Stimulated activated CD4-positive, alpha-beta T cell treated with anti-CD3 and anti-CD28 coated beads, Interleukin-1b, Interleukin-23, amount 100 ng/mL, for 24 hours (primary cell): Measurements from ENCODE around the gene CTRL.

Experiments used
- DNase-seq, 4 experiments: peaks; one replicate each; pipeline ENCODE4 v3.0.0-alpha.2; 2020; ENCODE audit warnings: low read depth in 4 of 4, low spot score in 1 of 4

The CTRL gene

DNA sequence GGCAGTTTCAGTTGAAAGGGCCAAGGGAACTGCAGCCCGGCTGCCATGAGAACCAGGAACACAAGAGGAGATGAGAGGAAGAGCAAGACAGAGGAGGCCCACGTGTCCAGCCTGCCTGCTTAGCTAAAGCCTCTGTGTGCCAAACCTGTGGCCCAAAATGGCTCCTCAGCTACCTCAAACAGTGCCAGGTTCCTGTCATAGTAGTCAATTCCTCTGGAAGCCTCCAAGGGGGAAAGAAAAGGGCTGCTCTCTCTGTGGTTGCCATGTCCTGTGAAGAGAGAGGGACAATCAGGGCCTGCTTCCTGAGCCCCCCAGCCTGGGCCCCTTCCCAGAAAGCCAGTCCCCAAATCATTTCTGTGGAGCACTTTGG is 31.6 kb upstream of the CTRL start:
- no peak for DNase-seq

DNA sequence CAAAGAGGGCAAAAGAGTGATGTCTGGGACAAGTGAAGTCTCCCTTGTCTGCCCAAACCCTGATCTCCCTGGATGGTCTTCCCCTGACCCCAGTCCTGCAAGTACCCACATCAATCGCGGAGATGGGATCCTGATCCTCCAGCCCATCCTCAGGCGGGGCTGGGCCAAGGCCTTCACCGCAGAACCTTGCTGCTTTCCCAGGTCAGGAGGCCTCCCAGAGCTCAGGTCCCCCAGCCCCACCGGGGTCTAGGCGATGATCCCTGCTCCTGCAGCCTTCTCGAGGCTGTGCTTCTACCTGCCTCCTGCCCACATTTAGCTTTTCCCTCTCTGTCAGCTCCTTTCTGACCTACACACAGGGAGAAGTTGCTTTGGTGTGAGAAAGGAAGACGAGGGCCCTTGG is 30.5 kb upstream of the CTRL start:
- DNase-seq, result no peak

DNA sequence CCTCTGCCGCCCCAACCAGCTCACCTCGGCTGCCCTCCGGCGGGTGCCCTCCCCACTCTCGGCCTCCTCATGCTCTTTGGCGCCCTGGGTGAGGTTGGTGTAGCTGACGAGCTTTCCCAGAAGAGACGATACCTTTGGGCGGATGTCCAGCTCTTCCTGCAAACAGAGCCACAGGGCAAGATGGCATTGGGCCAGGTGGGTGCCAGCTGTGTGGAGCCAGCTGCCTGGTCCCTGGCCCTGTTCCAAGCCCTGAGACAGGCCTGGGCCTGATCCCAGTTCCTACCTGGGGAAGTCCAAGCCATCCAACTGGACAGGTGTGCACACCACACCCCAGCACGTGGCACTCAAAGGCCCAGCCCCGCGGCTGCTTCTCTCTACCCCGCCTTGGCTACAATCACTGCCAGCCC is 29.9 kb upstream of the CTRL start:
- DNase-seq, result no peak

DNA sequence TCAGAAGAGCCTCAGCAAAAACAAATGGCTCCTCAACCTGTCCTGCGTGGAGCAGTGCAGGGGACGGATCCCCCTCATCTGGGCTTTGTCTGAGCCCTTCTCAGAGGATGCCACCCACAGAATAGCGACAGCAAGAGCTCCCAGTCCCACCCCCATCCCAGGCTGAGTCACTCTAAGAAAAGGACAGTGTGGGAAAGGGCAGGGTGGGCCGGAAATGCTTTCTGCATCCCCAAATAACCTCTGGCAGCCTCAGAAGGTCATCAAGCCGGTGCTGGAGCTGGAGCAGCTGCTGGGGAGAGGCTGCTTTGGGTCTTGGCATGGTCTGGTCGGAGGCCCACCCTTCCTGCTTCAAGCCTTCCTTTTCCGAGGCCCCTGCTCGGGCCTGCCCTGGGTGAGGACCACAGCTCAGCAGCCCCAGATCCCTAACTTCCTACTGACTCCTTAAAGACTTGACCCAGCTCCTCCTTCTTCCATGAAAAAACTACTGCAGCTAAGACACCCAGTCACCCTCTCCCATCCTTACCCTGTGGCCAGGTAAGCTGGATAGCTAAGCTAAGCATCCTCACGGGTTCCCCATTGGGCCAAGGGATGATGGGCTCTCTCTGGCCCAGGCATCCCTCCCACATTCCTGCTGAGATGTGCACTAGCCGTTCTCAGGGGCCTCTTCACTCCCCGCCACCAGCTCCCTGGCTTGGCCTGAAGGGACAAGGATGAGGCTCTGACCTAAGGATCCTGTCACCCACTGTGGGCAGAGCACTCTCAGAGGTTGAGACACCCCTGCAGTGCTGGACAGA is 28.1 kb upstream of the CTRL start:
- no peak for DNase-seq

DNA sequence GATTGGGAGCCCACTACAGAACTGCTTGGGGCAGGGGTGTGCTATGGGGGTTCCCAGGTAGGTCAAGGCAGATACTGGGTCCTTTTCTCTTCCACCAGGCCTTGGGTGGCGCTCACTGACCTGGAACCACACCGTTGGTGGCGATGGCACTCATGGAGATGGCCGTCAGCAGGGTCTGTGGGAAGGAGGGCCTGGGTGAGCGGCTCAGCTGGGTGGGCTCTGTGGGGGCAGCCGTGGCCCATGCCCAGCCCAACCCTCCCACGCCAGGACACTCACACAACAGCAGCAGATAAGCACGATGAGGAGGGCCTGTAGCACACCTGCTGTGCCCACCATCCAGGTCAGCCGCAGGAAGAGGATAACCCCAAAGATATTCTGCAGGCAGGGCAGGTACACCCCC is 26.0 kb upstream of the CTRL start:
- DNase-seq, result no peak

DNA sequence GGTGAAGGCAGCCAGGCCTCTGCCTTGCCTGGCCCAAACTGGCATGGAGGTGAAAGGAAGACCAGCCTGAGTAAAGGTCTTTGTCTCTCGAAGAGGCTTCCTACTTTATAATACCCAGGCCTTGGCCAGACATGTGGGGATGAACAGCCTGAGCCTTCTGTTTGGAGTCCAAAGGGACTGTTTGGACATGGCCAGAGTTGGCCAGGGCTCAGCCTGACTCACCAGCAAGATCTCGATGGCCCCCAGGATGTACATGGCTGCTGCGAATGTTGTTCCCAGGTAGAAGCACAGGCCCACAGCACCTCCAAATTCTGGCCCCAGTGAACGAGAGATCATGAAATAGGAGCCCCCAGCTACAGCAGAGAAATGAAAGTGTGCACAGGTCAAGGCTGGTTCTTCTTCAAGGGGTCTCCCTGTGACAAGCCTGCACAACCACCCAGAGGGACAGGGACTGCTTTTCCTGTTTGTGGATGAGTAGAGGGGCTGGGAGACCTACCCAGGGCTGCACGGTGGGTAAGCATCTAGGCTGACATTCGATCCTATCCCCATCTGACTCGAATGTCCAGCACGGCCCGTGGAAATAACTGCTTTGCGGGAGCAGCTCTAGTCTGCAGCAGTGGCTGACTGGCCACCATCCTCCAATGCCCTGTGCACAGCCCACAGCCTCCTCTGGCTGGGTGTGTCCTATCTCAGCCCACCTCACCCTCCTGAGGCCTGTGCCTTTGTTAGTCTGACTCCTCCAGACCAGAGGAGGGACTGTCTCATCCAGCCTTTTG is 22.9 kb upstream of the CTRL start:
- DNase-seq, result no peak

DNA sequence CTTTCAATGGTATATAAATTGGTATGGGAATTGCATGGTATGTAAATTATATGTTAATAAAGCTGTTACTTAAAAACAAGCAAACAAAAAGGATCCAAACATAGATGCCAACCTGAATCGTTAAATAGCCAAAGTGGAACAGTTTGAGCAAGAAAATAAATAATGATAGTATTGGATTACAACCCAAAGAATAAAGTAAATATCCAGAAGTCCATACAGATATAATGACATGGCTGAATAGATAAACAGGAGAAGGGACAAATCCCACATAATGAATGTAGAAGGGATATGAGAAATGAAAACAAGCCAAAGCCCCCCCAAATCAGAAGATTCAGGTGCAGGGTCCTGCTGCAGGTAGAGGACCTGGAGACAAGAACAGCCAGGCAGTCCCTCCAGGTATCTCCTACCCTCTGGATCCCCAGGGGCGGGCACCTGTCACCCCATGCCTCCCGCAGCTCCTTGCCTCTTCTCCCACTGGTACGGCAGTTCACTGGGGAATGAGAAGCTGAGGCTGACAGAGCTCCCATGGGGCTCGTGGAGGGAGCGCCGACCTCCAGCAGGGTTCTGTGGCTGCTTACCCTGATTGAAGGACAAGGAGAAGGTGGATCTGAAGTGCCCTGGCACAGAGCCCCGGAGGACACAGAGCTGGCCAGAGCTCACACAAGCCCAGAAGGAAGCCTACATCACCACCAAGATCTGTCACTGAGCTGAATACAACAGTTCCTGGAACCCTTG is 22.1 kb upstream of the CTRL start:
- no peak for DNase-seq

DNA sequence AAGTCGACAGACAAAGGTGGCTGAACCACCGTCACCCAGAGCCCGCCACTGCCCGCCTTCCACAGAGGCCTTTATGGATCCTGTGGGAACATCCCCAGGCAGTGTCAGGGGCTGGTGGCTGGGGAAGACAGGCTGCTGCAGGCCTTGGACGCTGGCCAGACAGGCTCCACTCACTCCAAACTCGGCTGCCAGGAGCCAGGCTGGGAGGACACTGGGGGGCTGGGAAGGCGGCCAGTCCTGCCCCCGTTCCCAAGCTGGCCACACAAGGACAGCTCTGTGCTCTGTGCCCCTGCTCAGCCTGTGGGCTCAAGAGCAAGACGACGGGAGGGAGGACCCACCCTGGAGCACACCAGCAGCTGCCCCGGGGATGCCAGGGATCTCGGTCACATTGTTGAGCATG is 19.8 kb upstream of the CTRL start:
- no peak for DNase-seq

DNA sequence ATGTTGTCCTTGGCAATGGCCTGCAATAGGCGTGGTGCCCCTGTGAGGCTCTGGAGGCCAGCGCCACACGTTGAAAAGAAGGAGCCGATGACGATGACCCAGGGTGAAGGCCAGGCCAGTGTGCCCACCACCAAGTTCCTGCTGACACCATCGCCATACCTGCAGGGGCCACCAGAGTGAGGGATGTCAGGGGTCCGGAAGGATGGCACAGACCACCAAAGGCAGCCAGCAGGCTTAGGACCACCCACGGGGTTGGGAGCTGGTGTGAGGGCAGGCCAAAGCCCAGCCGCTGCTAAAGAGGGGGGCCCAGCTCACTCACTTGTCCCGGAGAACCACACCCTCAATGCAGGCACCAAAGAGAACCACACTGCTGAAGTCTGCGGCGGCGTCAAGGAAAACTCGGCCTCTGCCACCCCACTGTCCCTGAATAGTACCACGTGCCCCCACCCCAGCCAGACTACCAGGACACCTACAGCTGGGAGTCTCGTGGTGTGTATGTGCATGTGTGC is 18.7 kb upstream of the CTRL start:
- DNase-seq, result no peak

DNA sequence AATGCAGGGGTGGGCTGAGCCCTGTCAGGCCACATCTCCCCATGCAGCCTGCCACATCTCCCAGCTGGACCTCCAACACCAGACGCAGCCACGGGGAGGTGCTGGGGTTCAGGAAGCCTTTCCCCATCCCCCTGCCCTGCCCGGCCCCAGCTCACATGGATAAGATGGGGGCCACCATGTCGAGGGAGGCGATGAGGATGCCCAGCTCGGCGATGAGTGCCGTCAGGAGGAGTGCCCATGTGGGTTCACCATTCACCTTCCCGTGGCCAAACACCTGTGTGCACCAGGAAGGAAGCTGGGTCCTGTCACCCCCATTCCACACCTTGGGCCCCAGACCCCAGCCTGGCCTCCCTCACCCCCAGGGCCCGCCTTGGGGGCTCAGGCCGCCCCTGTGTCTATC is 18.0 kb upstream of the CTRL start:
- no peak for DNase-seq

DNA sequence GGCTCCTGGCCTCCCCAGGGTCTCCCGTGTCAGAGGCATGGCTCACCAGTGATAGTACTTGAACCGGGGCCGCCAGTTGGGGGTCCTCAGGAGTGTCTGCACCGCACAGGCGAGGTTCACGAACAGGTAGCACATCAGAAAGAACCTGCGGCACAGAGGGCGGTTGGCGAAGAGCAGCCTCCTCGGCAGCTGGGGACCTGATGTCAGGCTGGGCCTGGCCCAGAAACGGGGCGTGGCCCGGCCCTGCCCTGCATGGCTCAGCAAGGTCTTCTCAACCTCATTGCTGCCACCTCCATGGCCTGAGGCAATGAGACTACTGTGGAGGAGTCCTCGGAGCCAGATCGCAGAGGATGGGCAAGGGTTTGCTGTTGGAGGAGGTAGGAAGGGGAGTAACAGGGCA is 16.4 kb upstream of the CTRL start:
- DNase-seq, result no peak

DNA sequence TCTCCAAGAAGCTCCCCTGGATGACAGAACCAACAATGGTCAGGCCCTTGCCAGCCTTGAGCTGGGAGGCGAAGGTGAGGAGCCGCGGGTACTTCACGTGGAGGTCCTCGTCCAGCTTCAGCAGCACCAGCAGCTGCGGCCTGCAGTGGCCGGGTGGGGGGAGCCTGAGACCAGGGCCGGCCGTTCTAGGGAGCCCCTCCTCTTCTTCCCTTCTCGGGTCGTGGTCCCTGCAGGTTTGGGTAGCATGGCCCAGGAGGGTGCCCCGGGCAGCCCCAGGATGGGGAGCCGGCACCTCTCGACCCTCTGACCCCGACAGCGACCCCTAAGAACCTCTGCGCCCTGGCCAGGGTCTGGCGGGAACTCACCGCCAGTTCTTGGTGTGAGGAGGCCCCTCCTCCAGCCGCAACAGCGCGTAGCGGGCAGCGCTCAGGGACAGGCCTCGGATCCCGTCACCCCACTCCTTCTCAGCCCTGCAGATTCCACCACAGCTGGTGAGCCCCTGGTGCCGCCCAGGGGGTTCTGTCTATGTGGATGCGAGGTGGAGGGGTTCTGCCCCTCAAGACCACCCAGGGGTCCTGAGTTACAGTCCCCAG is 15.4 kb upstream of the CTRL start:
- DNase-seq, result no peak

DNA sequence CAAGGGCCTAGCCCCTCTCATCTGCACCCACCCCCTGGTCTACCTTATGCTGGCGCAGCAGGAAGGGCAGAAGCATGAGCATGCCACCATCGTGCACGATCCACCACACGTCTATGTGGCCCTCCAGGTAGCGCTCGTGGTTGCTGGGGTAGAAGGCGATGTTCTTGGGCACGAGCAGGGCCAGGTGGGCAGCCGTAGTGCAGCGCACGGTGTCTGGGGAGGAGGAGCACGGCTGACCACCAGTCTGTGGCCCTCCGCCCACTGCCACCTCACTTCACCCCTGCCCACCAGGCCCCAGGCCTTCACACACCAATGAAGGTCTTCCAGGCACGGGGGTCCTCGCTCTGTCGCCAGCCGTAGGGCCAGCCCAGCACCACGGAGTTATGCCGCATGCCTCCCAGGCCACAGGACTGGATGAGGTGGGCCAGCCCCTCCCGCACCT is 14.5 kb upstream of the CTRL start:
- DNase-seq, result no peak

DNA sequence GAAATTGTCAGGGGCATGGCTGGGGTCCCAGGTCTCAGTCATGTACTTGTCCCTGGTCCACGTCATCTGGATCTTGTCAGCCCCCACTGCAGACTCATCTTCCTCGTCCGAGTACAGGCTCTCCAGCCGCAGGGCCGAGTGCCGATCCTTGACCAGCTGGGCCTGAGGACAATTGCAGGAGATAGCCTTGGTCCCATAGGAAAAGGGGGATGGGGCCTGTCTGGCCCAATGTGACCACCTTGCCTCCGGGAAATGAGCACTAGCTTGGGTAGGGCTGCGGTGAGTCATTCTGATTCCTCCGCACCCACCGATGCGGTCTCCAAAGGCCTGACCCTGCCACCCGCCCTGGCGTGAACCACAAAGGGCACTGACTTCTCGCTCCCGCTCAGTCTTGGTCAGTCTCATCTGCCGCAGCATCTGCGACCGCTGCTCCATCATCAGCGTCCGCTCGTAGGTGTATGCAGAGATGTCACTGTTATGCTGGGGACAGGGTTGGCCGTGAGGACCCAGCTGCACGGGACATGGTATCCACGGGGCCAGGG is 13.8 kb upstream of the CTRL start:
- no peak for DNase-seq

DNA sequence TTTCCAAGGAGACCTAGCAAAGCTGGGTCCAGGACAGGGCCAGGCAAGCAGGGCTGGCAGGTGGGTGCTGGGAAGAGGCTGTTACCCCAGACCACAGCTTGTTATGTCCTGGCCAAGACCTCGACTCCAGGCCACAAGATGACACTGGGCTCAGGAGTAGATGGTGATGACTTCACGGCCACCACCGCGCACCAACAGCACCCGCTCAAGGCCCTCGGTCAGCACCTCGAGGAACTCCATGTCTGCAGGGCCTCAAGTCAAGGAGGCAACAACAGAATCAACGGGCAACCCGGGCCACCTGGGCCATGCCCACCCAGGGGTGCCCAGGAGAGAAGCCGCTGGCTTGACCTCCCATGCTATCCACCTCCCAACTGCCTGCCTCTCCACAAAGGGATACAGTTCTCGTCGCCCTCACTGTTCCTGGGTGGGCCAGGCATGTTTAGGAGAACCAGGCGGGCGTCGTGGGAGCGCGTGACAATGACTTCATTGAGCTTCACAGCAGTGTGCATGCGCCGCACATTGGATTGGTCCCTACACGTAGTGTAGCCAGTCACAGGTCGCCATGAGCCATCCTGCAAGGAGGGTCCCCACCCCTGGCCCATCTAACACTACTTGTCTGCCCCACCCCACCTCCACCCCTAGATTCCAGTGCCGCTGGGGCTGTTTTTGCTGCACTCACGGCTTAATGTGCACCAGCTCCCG is 13.2 kb upstream of the CTRL start:
- no peak for DNase-seq

DNA sequence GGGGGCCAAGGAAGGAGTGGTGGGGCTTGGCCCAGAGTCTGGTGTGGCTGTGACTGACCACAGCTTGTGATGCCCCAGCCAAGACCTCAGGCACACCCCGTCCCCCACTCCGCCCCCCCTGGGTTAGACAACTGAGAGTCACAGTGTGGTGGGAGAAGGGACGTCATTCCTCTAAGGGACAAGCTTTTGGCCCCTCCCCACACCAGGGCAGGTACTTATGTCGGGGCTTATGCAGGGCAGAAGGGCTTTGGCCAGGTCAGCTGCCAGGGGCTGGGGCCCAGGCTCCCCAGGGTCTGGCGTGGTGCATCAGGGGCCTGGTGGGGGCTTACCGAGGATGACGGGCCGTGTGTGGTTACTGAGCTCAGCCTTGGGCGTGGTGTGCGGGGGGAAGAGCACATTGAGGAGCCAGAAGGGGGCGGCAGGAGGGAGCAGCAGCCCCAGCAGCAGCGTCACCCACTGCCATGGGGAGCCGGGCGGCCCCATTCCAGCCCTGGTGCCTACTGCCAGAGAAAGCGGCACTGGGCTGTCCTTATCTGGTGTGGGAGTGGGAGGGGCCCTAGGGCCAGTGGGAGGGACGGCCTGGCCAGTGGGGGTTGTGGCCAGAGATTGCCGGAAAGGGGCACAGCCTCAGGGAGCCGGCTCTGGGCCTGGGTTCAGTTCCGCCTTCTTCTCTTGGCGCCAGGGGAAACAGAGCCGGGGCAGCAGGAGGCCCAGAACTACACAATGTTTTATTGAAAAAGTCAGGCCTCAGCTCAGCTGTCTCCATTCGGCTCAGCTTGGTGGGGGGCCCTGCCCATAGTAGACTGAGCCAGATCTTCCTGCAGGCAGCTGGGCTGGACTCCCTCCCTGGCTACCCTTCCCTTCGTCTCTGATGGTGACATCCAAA is 12.2 kb upstream of the CTRL start, which contains the start of gene LCAT:
Gene LCAT, minus strand, starts transcription at position 502 of the 886 bp plus-strand sequence. Its CDS starts 19 bp downstream, at position 483.
- no peak for DNase-seq

DNA sequence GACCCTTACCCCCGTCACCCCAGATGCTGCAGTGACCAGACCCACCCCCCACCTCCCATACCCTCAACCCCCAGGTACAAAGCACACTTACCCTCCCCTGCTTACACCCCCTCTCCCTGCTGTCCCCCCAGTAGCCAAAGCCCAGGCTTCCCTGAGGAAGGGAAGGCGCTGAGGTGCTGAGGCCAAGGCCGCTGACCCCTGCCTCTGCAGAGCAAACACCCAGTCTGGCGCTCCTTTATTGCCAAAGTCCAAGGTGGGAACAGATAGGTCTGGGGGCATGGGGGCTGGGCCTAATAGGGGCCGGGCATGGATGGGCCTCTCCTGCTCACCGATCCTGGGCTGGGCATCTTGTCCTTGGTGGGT is 11.6 kb upstream of the CTRL start:
- no peak for DNase-seq

DNA sequence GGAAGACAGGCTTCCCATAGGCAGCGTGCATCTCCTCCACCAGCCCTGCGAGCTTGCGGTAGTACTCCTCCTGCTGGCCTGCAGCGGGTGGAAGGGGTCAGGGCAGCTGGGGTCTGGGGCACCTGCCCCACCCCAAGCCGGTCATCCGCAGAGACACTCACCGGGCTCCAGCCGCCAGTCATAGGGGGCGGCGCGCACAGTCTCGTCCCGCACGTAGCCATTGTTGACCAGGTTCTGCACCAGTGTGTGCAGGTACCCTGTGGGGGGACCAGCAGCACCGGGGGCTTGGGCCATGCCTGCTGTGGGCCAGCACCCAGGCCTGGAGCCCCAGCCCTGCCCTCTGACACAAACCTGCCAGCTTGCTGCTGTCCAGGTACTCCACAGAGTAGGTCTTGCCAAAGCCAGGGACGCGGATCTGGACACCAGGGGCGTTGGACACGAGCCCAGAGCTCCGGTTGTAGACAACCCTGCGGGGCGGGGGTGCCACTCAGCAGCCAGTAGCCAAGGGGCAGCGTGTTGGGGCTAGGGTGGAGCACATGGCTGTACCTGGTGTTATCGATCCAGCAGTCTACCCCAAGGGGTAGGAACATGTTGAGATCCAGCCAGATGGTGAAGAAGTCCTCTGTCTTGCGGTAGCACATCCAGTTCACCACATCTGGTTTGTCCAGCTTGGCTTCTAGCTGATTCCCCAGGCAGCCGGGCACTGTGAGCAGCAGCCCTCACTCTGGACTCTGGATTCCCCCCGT is 11.0 kb upstream of the CTRL start:
- no peak for DNase-seq

DNA sequence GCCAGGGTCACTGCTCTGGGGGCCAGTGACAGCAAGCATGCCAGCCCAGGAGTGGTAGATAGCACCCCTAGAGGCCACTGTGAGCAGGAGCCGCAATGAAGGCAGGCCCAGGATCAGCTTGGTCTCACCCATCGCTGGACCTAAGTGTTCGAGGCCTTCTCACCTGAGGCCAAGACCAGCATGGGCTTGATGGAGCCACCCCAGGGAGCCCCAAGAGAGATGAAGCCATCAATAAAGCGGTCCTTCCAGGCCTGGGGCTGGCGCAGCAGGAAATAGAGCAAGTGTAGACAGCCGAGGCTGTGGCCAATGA is 10.5 kb upstream of the CTRL start:
- DNase-seq, result no peak
